Measurements from ENCODE around the gene HBG1. TPM values are rescaled to one million over a fixed set of nuclear protein-coding genes. Genes with fewer than 3 reads are reported as not detected.

Gene HBG1
- total and polyA plus RNA-seq, 2 of the 8 experiments (the other 6 are each of a cell fraction or from before 2014, with no cell fraction given): 0.26 TPM; not detected in 1

GRCh38 chr11:5229796-5230195 is 19.9 kb downstream of the HBG1 start:
- Histone ChIP-seq H2BK12ac (ENCODE audit: low read depth, low read length) (no peak overlapping the region), H3K14ac (ENCODE audit: insufficient read length) (no peak overlapping the region), H4K91ac (replicated peaks; ENCODE audit: insufficient read length, low read length) (no peak overlapping the region), H3K4me2 (ENCODE audit: insufficient read depth in 1 of 2, low read depth in 2 of 2, low read length in 2 of 2) (no peak overlapping the region), H3K27ac (ENCODE audit: low read depth, low read length) (no peak overlapping the region), H4K8ac (ENCODE audit: extremely low read depth, insufficient read depth, low read length) (no peak overlapping the region), H2AFZ (ENCODE audit: low read length) (no peak overlapping the region), H3K79me2 (ENCODE audit: control insufficient read depth in 1 of 2, insufficient read depth in 2 of 2, low read length in 2 of 2) (no peaks in the 10 kb centered on the region), H3K9me3 (ENCODE audit: insufficient read depth in 2 of 2, low read depth in 1 of 2, low read length in 1 of 2) (no peaks in the 10 kb centered on the region), H3K18ac (ENCODE audit: extremely low read depth, low read length) (no peak overlapping the region), H4K20me1 (replicated peaks in 1 of 2; ENCODE audit: control insufficient read depth in 1 of 2, insufficient read depth in 2 of 2, low read length in 2 of 2) (no peaks in the 10 kb centered on the region), H3K4me3 (ENCODE audit: extremely low read depth in 1 of 4, insufficient read depth in 2 of 4, low read depth in 3 of 4, low read length in 4 of 4) (no peak overlapping the region), H3K56ac (replicated peaks; ENCODE audit: insufficient read length, low read depth, low read length) (no peak overlapping the region), H3K4ac (replicated peaks; ENCODE audit: insufficient read length, low read depth, low read length) (no peak overlapping the region), H2BK5ac (ENCODE audit: low read depth, low read length) (no peak overlapping the region), H3K23me2 (ENCODE audit: low read depth, low read length) (no peaks in the 10 kb centered on the region; the same call in 1 of the 2 replicates), H3K4me1 (replicated peaks in 1 of 4; ENCODE audit: control insufficient read depth in 3 of 4, insufficient read depth in 4 of 4, low read length in 3 of 4) (no peaks in the 10 kb centered on the region), H3K23ac (ENCODE audit: insufficient read length) (no peak overlapping the region), H2BK15ac (ENCODE audit: low read length) (no peak overlapping the region), H4K5ac (ENCODE audit: insufficient read length, low read depth, low read length) (no peak overlapping the region), H2BK20ac (ENCODE audit: low read length) (no peak overlapping the region), H2AK5ac (ENCODE audit: low read depth, low read length) (no peak overlapping the region), H3K9ac (replicated peaks in 1 of 4; ENCODE audit: extremely low read depth in 1 of 4, low read depth in 3 of 4, low read length in 3 of 4) (no peak overlapping the region), H3K79me1 (ENCODE audit: low read depth, low read length) (no peaks in the 10 kb centered on the region), H3K36me3 (ENCODE audit: control insufficient read depth in 2 of 4, insufficient read depth in 4 of 4, low read length in 3 of 4) (no peaks in the 10 kb centered on the region), H2BK120ac (replicated peaks; ENCODE audit: low read depth, low read length) (no peak overlapping the region), H3K27me3 (replicated peaks in 1 of 4; ENCODE audit: control insufficient read depth in 3 of 4, extremely low read depth in 1 of 4, insufficient read depth in 3 of 4, low read length in 3 of 4) (no peaks in the 10 kb centered on the region)
- no peak for FAIRE-seq
- DNase-seq (ENCODE audit: low read depth in 1 of 2, low spot score in 2 of 2): no peak
- 96% methylated on average over 2 of the region's 2 CpGs; no CpG with 5 or more reads in 1 of the 2 experiments for WGBS, 2 experiments (ENCODE audit: extremely low coverage in 1 of 2, insufficient coverage in 1 of 2, insufficient read length in 1 of 2, insufficient replicate concordance in 2 of 2, low coverage in 1 of 2, low lambda C conversion rate in 2 of 2, missing lambda C conversion rate in 1 of 2)
- POLR2A ChIA-PET (ENCODE audit: partially characterized antibody): no interaction called here
- CTCF ChIA-PET (ENCODE audit: partially characterized antibody): interaction anchor here (0.8 to 1.7 kb wide), 2 partner anchors 10 to 61 kb away, joined by 3 to 4 read pairs; no protein-coding TSS in a partner anchor
- no peak for TF ChIP-seq POU5F1 (IDR thresholded peaks at IDR 0.05; ENCODE audit: low read depth, low read length)
- TF ChIP-seq GABPA (IDR thresholded peaks at IDR 0.05; ENCODE audit: borderline replicate concordance, insufficient read depth, low read length): no peak
- no peak for TF ChIP-seq TBP (IDR thresholded peaks at IDR 0.05; ENCODE audit: low read depth, low read length)
- TF ChIP-seq CTCF (IDR thresholded peaks at IDR 0.05; ENCODE audit: control extremely low read depth in 1 of 3, insufficient read depth in 1 of 3, low read depth in 1 of 3, low read length in 3 of 3): no peak
- no peak for TF ChIP-seq CHD2 (IDR thresholded peaks at IDR 0.05; ENCODE audit: low read length)
- TF ChIP-seq JUN (IDR thresholded peaks at IDR 0.05; ENCODE audit: low read depth, low read length): no peak
- TF ChIP-seq SUZ12 (IDR thresholded peaks at IDR 0.05; ENCODE audit: low read length): no peak
- TF ChIP-seq SAP30 (IDR thresholded peaks at IDR 0.05; ENCODE audit: insufficient read depth, insufficient replicate concordance, low read length): no peak
- no peak for TF ChIP-seq SRF (IDR thresholded peaks at IDR 0.05; ENCODE audit: low read depth, low read length)
- TF ChIP-seq GTF2F1 (IDR thresholded peaks at IDR 0.05; ENCODE audit: borderline replicate concordance, low read depth, low read length): no peak
- TF ChIP-seq EZH2 (IDR thresholded peaks at IDR 0.05; ENCODE audit: low read depth, low read length, severe bottlenecking): no peak
- TF ChIP-seq FOSL1 (IDR thresholded peaks at IDR 0.05; ENCODE audit: insufficient read depth, low read depth, low read length): no peak

Measured in H1 (cell line).